ENCODE results near the gene SERTAD2.

SERTAD2 gene

GRCh38 chr2:64607381-64608304 is 46.1 kb downstream of the SERTAD2 start:
- DNase-seq: no peak

- DNase-seq: peak; percentile 75
These were observed 47.0 kb downstream of the SERTAD2 start for GRCh38 chr2:64606479-64607363.

- no peak for DNase-seq
These were observed 47.7 kb downstream of the SERTAD2 start for GRCh38 chr2:64605991-64606478.

- DNase-seq: no peak
These were observed 48.7 kb downstream of the SERTAD2 start for GRCh38 chr2:64605026-64605471.

- no peak for DNase-seq
These were observed 49.6 kb downstream of the SERTAD2 start for GRCh38 chr2:64604155-64604554.

- no peak for DNase-seq
These were observed 51.3 kb downstream of the SERTAD2 start for GRCh38 chr2:64602436-64602835.

- no peak for DNase-seq
These were observed 51.8 kb downstream of the SERTAD2 start for GRCh38 chr2:64601785-64602391.

GRCh38 chr2:64601034-64601754 is 52.5 kb downstream of the SERTAD2 start:
- DNase-seq: no peak

GRCh38 chr2:64599469-64599868 is 54.2 kb downstream of the SERTAD2 start:
- DNase-seq: no peak

GRCh38 chr2:64598226-64598625 is 55.5 kb downstream of the SERTAD2 start:
- no peak for DNase-seq

- no peak for DNase-seq
These were observed 58.1 kb downstream of the SERTAD2 start for GRCh38 chr2:64595397-64596176.

- no peak for DNase-seq
These were observed 59.3 kb downstream of the SERTAD2 start for GRCh38 chr2:64594226-64594989.

GRCh38 chr2:64593035-64593655 is 60.6 kb downstream of the SERTAD2 start:
- no peak for DNase-seq

- DNase-seq: no peak
These were observed 62.5 kb downstream of the SERTAD2 start for GRCh38 chr2:64591188-64591587.

- DNase-seq: no peak
These were observed 66.2 kb downstream of the SERTAD2 start for GRCh38 chr2:64587561-64587960.

- no peak for DNase-seq
These were observed 66.7 kb downstream of the SERTAD2 start for GRCh38 chr2:64586883-64587481.

- no peak for DNase-seq
These were observed 67.7 kb downstream of the SERTAD2 start for GRCh38 chr2:64586054-64586453.

GRCh38 chr2:64582774-64583340 is 70.9 kb downstream of the SERTAD2 start:
- no peak for DNase-seq
